GM12878 (cell line): ENCODE results near the gene TBKBP1.

Experiments used
- NFYB ChIP-seq: IDR thresholded peaks from 2 replicates; pipeline ENCODE4 v1.6.1; 2011; ENCODE audit warnings: low read depth, mild to moderate bottlenecking, low read length, improper control_type of control experiment, moderate library complexity; ENCODE audit not compliant: insufficient read depth
- PAX8 ChIP-seq: fragments of 450-650 bp; IDR thresholded peaks from 2 replicates; pipeline ENCODE4 v1.6.1; 2017; ENCODE audit warnings: mild to moderate bottlenecking, moderate library complexity
- TF ChIP-seq, protein P1 (sequence below): fragments of 450-650 bp; IDR thresholded peaks from 2 replicates; pipeline ENCODE4 v1.6.1; 2016; ENCODE audit warnings: mild to moderate bottlenecking

- TF ChIP-seq NFYB (no peak), PAX8 (no peak)
- TF ChIP-seq, protein P1, sequence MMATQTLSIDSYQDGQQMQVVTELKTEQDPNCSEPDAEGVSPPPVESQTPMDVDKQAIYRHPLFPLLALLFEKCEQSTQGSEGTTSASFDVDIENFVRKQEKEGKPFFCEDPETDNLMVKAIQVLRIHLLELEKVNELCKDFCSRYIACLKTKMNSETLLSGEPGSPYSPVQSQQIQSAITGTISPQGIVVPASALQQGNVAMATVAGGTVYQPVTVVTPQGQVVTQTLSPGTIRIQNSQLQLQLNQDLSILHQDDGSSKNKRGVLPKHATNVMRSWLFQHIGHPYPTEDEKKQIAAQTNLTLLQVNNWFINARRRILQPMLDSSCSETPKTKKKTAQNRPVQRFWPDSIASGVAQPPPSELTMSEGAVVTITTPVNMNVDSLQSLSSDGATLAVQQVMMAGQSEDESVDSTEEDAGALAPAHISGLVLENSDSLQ, result no peak
Observed at GRCh38 chr17:47733674-47734410, 39.9 kb downstream of the TBKBP1 start.
